Nephron progenitor cell (in vitro differentiated cells): ENCODE data around the gene HOXD13.

Experiments
- DNase-seq: peaks from one replicate; pipeline ENCODE4 v3.0.0; 2021
- H3K27ac Mint-ChIP-seq: 2 replicates; pipeline ENCODE4 v1.8.0; 2021; ENCODE audit warnings: mild to moderate bottlenecking, moderate library complexity, mixed read lengths
- H3K27me3 Mint-ChIP-seq: 2 replicates; pipeline ENCODE4 v1.8.0; 2021; ENCODE audit warnings: mild to moderate bottlenecking, low read depth, mixed read lengths; ENCODE audit not compliant: poor library complexity
- H3K36me3 Mint-ChIP-seq: 2 replicates; pipeline ENCODE4 v1.8.0; 2021; ENCODE audit warnings: low read depth, mixed read lengths
- H3K4me1 Mint-ChIP-seq: 2 replicates; pipeline ENCODE4 v1.8.0; 2021; ENCODE audit warnings: mixed read lengths
- H3K4me3 Mint-ChIP-seq: 2 replicates; pipeline ENCODE4 v1.8.0; 2021; ENCODE audit warnings: mild to moderate bottlenecking, moderate library complexity, mixed read lengths
- H3K9me3 Mint-ChIP-seq: 2 replicates; pipeline ENCODE4 v1.8.0; 2021; ENCODE audit warnings: mild to moderate bottlenecking, moderate library complexity, mixed read lengths
- CTCF ChIP-seq: fragments of 200-600 bp; sonication (generic); IDR thresholded peaks from 2 replicates; pipeline ENCODE4 v1.5.0; 2021; ENCODE audit warnings: antibody characterized with exemption

HOXD13 gene

GRCh38 chr2:176090862-176091261, 1.7 kb upstream of the HOXD13 start:
- TF ChIP-seq CTCF, result no peak
- Mint-ChIP-seq H3K36me3 (no peaks in the 10 kb centered on the region), H3K27me3 (peaks cover 95% of the 10 kb centered on the region), H3K4me1 (peaks cover 22% of the 10 kb centered on the region), H3K9me3 (peaks cover 13% of the 10 kb centered on the region), H3K4me3 (no peak overlapping the region), H3K27ac (no peak overlapping the region)
- no peak for DNase-seq

- no peak for DNase-seq
- Mint-ChIP-seq H3K4me1 (peaks cover 24% of the 10 kb centered on the region), H3K4me3 (peak overlapping the region; percentile 73), H3K9me3 (peaks cover 13% of the 10 kb centered on the region), H3K27ac (no peak overlapping the region), H3K27me3 (peaks cover 95% of the 10 kb centered on the region), H3K36me3 (no peaks in the 10 kb centered on the region)
- no peak for TF ChIP-seq CTCF
Measured at GRCh38 chr2:176091329-176092258, 927 bp upstream of the HOXD13 start.

GRCh38 chr2:176093145-176093897, 800 bp downstream of the HOXD13 start:
- Mint-ChIP-seq H3K27ac (no peak overlapping the region), H3K4me1 (peaks cover 33% of the 10 kb centered on the region), H3K36me3 (no peaks in the 10 kb centered on the region), H3K9me3 (peaks cover 6% of the 10 kb centered on the region), H3K4me3 (peak overlapping the region; percentile 68), H3K27me3 (peaks cover 95% of the 10 kb centered on the region)
- TF ChIP-seq CTCF, result no peak
- peak; percentile 48 for DNase-seq

GRCh38 chr2:176093898-176094249, 1.4 kb downstream of the HOXD13 start:
- Mint-ChIP-seq H3K27me3 (peaks cover 95% of the 10 kb centered on the region), H3K4me1 (peaks cover 37% of the 10 kb centered on the region), H3K27ac (no peak overlapping the region), H3K4me3 (peak overlapping the region; percentile 68), H3K36me3 (no peaks in the 10 kb centered on the region), H3K9me3 (peaks cover 6% of the 10 kb centered on the region)
- no peak for DNase-seq
- no peak for TF ChIP-seq CTCF

GRCh38 chr2:176094349-176094748, 1.8 kb downstream of the HOXD13 start:
- no peak for DNase-seq
- peaks cover 95% of the 10 kb centered on the region for H3K27me3 Mint-ChIP-seq
- peak overlapping the region; percentile 68 for H3K4me3 Mint-ChIP-seq
- no peak for TF ChIP-seq CTCF
- peaks cover 6% of the 10 kb centered on the region for H3K9me3 Mint-ChIP-seq
- no peaks in the 10 kb centered on the region for H3K36me3 Mint-ChIP-seq
- H3K27ac Mint-ChIP-seq, result no peak overlapping the region
- peaks cover 42% of the 10 kb centered on the region for H3K4me1 Mint-ChIP-seq
